ENCODE results near the gene HDAC4. TPM values are rescaled to one million over a fixed set of nuclear protein-coding genes. Genes with fewer than 3 reads are reported as not detected.
A peak's percentile ranks its signal among the peaks of the same experiment; 100 is the strongest.

The HDAC4 gene
- total RNA-seq, 4 donors from 2014 or later, result 68.0 to 123 (median 86.5) TPM

- peaks cover 0 to 19% (median 3%) of the 10 kb centered on the region in 4 donors for H3K4me1 ChIP-seq
- H3K27me3 ChIP-seq, result no peaks in the 10 kb centered on the region
- peak in 1 of 2 donors; percentile 6 for DNase-seq (ENCODE audit: low spot score in 2 of 2)
- no peak for TF ChIP-seq EP300 (IDR thresholded peaks at IDR 0.05)
- H3K4me3 ChIP-seq, result no peak overlapping the region
- H3K36me3 ChIP-seq, result peaks cover 0 to 70% (median 0%) of the 10 kb centered on the region in 3 donors
- H3K27ac ChIP-seq, result peak overlapping the region in 1 of 4 donors; percentile 29
- WGBS, 2 donors, result 94 to 96% methylated on average over 15 to 17 of the region's 17 CpGs
- H3K9me3 ChIP-seq, result no peaks in the 10 kb centered on the region
Measured at GRCh38 chr2:239149501-239149900, 251.3 kb downstream of the HDAC4 start.

- TF ChIP-seq CTCF (IDR thresholded peaks at IDR 0.05) (no peak), POLR2A (IDR thresholded peaks at IDR 0.05) (no peak), EP300 (IDR thresholded peaks at IDR 0.05) (no peak)
- Histone ChIP-seq H3K27me3 (no peaks in the 10 kb centered on the region), H3K27ac (no peak overlapping the region), H3K36me3 (peaks cover 0 to 70% (median 0%) of the 10 kb centered on the region in 3 donors), H3K4me3 (no peak overlapping the region), H3K4me1 (peaks cover 0 to 22% (median 3%) of the 10 kb centered on the region in 4 donors), H3K9me3 (no peaks in the 10 kb centered on the region)
- 91% methylated on average over 28 of the region's 28 CpGs for WGBS, 2 donors
- DNase-seq (ENCODE audit: low spot score in 2 of 2), result no peak
Measured at GRCh38 chr2:239148495-239149200, 252.2 kb downstream of the HDAC4 start.

- Histone ChIP-seq H3K27me3 (no peaks in the 10 kb centered on the region), H3K9me3 (no peaks in the 10 kb centered on the region), H3K4me3 (no peak overlapping the region), H3K4me1 (peaks cover 0 to 21% (median 2%) of the 10 kb centered on the region in 4 donors), H3K36me3 (peaks cover 0 to 70% (median 0%) of the 10 kb centered on the region in 3 donors), H3K27ac (no peak overlapping the region)
- no peak for TF ChIP-seq CTCF (IDR thresholded peaks at IDR 0.05)
- TF ChIP-seq EP300 (IDR thresholded peaks at IDR 0.05), result no peak
- no peak for TF ChIP-seq POLR2A (IDR thresholded peaks at IDR 0.05)
- DNase-seq (ENCODE audit: low spot score in 2 of 2), result no peak
- 87 to 92% methylated on average over 9 of the region's 9 CpGs for WGBS, 2 donors
Measured at GRCh38 chr2:239147376-239147775, 253.4 kb downstream of the HDAC4 start.

GRCh38 chr2:239146741-239147181 lies 254.1 kb downstream of the HDAC4 start:
- H3K4me1 ChIP-seq, result peaks cover 0 to 15% (median 0%) of the 10 kb centered on the region in 4 donors
- peak overlapping the region in 1 of 4 donors; percentile 33 for H3K27ac ChIP-seq
- 74 to 77% methylated on average over 11 to 12 of the region's 12 CpGs for WGBS, 2 donors
- H3K27me3 ChIP-seq, result no peaks in the 10 kb centered on the region
- TF ChIP-seq EP300 (IDR thresholded peaks at IDR 0.05) (no peak), POLR2A (IDR thresholded peaks at IDR 0.05) (no peak), CTCF (IDR thresholded peaks at IDR 0.05) (no peak)
- H3K9me3 ChIP-seq, result no peaks in the 10 kb centered on the region
- peaks cover 0 to 74% (median 0%) of the 10 kb centered on the region in 3 donors for H3K36me3 ChIP-seq
- no peak for DNase-seq (ENCODE audit: low spot score in 2 of 2)
- H3K4me3 ChIP-seq, result no peak overlapping the region

- Histone ChIP-seq H3K27ac (peak overlapping the region in 1 of 4 donors; percentile 33), H3K36me3 (peaks cover 0 to 80% (median 0%) of the 10 kb centered on the region in 3 donors), H3K9me3 (no peaks in the 10 kb centered on the region), H3K4me1 (peaks cover 0 to 9% (median 0%) of the 10 kb centered on the region in 4 donors), H3K27me3 (no peaks in the 10 kb centered on the region), H3K4me3 (no peak overlapping the region)
- WGBS, 2 donors, result 77 to 80% methylated on average over 19 of the region's 19 CpGs
- DNase-seq (ENCODE audit: low spot score in 2 of 2), result no peak
- TF ChIP-seq POLR2A (IDR thresholded peaks at IDR 0.05) (no peak), CTCF (IDR thresholded peaks at IDR 0.05) (no peak), EP300 (IDR thresholded peaks at IDR 0.05) (no peak)
Measured at GRCh38 chr2:239146011-239146641, 254.7 kb downstream of the HDAC4 start.

All from tibial nerve (tissue), 4 donors.